Neural cell (in vitro differentiated cells): Measurements from ENCODE around the gene PLSCR4. TPM values are rescaled to one million over a fixed set of nuclear protein-coding genes. Genes with fewer than 3 reads are reported as not detected.

ENCODE experiments used
- H2AFZ ChIP-seq: fragments of 200-600, 300-800 bp; sonication (generic), shearing (Covaris generic); 2 replicates; pipeline ENCODE4 v1.6.0; 2014; ENCODE audit warnings: low read depth, mild to moderate bottlenecking, antibody characterized with exemption, low read length, moderate library complexity
- H3F3A ChIP-seq: fragments of 200-600 bp; shearing (Covaris generic); 2 replicates; pipeline ENCODE4 v1.6.1; 2016; ENCODE audit warnings: mild to moderate bottlenecking, moderate library complexity, mixed read lengths, antibody characterized with exemption, low read length; ENCODE audit not compliant: insufficient read depth, poor library complexity, severe bottlenecking
- H3K27ac ChIP-seq: fragments of 200-600, 300-800 bp; sonication (generic), shearing (Covaris generic); 2 replicates; pipeline ENCODE4 v1.5.1; 2014; ENCODE audit warnings: mild to moderate bottlenecking, low read length, moderate library complexity
- H3K27me3 ChIP-seq: fragments of 300-800, 200-600 bp; sonication (generic), shearing (Covaris generic); 2 replicates; pipeline ENCODE4 v1.6.0; 2014; ENCODE audit warnings: mild to moderate bottlenecking, low read depth, low read length, moderate library complexity; ENCODE audit not compliant: insufficient read depth
- H3K36me3 ChIP-seq: fragments of 300-800, 200-600 bp; sonication (generic), shearing (Covaris generic); 2 replicates; pipeline ENCODE4 v1.5.1; 2014; ENCODE audit warnings: mild to moderate bottlenecking, antibody characterized with exemption, low read length, moderate library complexity; ENCODE audit not compliant: insufficient read depth
- H3K4me2 ChIP-seq: fragments of 300-800, 200-600 bp; sonication (generic), shearing (Covaris generic); 2 replicates; pipeline ENCODE4 v1.6.0; 2014; ENCODE audit warnings: mild to moderate bottlenecking, low read length
- H3K4me3 ChIP-seq: fragments of 300-800, 200-600 bp; sonication (generic), shearing (Covaris generic); 2 replicates; pipeline ENCODE4 v1.5.1; 2014; ENCODE audit warnings: mild to moderate bottlenecking, low read length, moderate library complexity
- H3K79me2 ChIP-seq: fragments of 200-600 bp; shearing (Covaris generic); replicated peaks from 2 replicates; pipeline ENCODE4 v1.6.0; 2014; ENCODE audit warnings: mild to moderate bottlenecking, low read length, moderate library complexity; ENCODE audit not compliant: insufficient read depth
- H3K9ac ChIP-seq: fragments of 300-800, 200-600 bp; sonication (generic), shearing (Covaris generic); 2 replicates; pipeline ENCODE4 v1.6.1; 2016; ENCODE audit warnings: mild to moderate bottlenecking, low read length, mixed read lengths
- H3K9me2 ChIP-seq: fragments of 200-600 bp; shearing (Covaris generic); 2 replicates; pipeline ENCODE4 v1.6.1; 2016; ENCODE audit warnings: mild to moderate bottlenecking, low read length, mixed read lengths; ENCODE audit not compliant: insufficient read depth
- H3K9me3 ChIP-seq: fragments of 200-600, 300-800 bp; sonication (generic), shearing (Covaris generic); 2 replicates; pipeline ENCODE4 v1.6.1; 2016; ENCODE audit warnings: mild to moderate bottlenecking, mixed run types, low read length, moderate library complexity, mixed read lengths
- H4K20me1 ChIP-seq: fragments of 200-600 bp; shearing (Covaris generic); 2 replicates; pipeline ENCODE4 v1.6.1; 2016; ENCODE audit warnings: mild to moderate bottlenecking, mixed run types; ENCODE audit not compliant: insufficient read depth
- EP300 ChIP-seq: fragments of 450-650 bp; conservative IDR thresholded peaks from 2 replicates; pipeline ENCODE4 v1.6.1; 2014; ENCODE audit warnings: antibody characterized with exemption, mild to moderate bottlenecking, moderate library complexity; ENCODE audit not compliant: poor library complexity, severe bottlenecking
- EZH2 ChIP-seq: fragments of 200-600, 300-800 bp; shearing (Covaris generic), sonication (generic); IDR thresholded peaks from 2 replicates; pipeline ENCODE4 v1.6.1; 2014; ENCODE audit warnings: antibody characterized with exemption, low read length, borderline replicate concordance, mild to moderate bottlenecking; ENCODE audit not compliant: insufficient read depth, poor library complexity, severe bottlenecking
- MXI1 ChIP-seq: fragments of 450-650 bp; conservative IDR thresholded peaks from 2 replicates; pipeline ENCODE4 v1.6.1; 2014; ENCODE audit warnings: antibody characterized with exemption, mild to moderate bottlenecking; ENCODE audit not compliant: poor library complexity, severe bottlenecking
- POLR2AphosphoS5 ChIP-seq: IDR thresholded peaks from 2 replicates; pipeline ENCODE4 v1.6.1; 2012
- RAD21 ChIP-seq: fragments of 450-650 bp; conservative IDR thresholded peaks from 2 replicates; pipeline ENCODE4 v1.6.1; 2014; ENCODE audit warnings: antibody characterized with exemption, mild to moderate bottlenecking, moderate library complexity
- REST ChIP-seq: IDR thresholded peaks from 2 replicates; pipeline ENCODE4 v1.6.1; 2012; ENCODE audit warnings: borderline replicate concordance
- SMC3 ChIP-seq: fragments of 450-650 bp; conservative IDR thresholded peaks from 2 replicates; pipeline ENCODE4 v1.6.1; 2014; ENCODE audit warnings: antibody characterized with exemption, mild to moderate bottlenecking, moderate library complexity; ENCODE audit not compliant: poor library complexity
- TAF1 ChIP-seq: IDR thresholded peaks from 2 replicates; pipeline ENCODE4 v1.6.1; 2012; ENCODE audit warnings: low read depth
- polyA plus RNA-seq: library from polyadenylated mRNA; depleted of rRNA; stranded (reverse); fragments of >200 nt; gene quantifications from 2 replicates; pipeline ENCODE4 v1.2.3, GENCODE V29; 2014
- TF ChIP-seq, protein P1 (sequence below): fragments of 450-650 bp; IDR thresholded peaks from 2 replicates; pipeline ENCODE4 v1.5.1; 2014; ENCODE audit warnings: antibody characterized with exemption, mild to moderate bottlenecking, moderate library complexity; ENCODE audit not compliant: poor library complexity, severe bottlenecking

PLSCR4 gene
- polyA plus RNA-seq, 1 donor from 2014 or later: not detected

- no peaks in the 10 kb centered on the region for H3K9me2 ChIP-seq
- no peak overlapping the region for H2AFZ ChIP-seq
- peaks cover 6% of the 10 kb centered on the region for H3K27me3 ChIP-seq
- H3K4me2 ChIP-seq: no peak overlapping the region
- TF ChIP-seq EZH2: no peak
- TF ChIP-seq REST: no peak
- TF ChIP-seq POLR2AphosphoS5: no peak
- TF ChIP-seq SMC3: no peak
- TF ChIP-seq EP300: no peak
- no peak for TF ChIP-seq MXI1
- TF ChIP-seq RAD21: no peak
- no peak for TF ChIP-seq TAF1
- TF ChIP-seq, protein P1, sequence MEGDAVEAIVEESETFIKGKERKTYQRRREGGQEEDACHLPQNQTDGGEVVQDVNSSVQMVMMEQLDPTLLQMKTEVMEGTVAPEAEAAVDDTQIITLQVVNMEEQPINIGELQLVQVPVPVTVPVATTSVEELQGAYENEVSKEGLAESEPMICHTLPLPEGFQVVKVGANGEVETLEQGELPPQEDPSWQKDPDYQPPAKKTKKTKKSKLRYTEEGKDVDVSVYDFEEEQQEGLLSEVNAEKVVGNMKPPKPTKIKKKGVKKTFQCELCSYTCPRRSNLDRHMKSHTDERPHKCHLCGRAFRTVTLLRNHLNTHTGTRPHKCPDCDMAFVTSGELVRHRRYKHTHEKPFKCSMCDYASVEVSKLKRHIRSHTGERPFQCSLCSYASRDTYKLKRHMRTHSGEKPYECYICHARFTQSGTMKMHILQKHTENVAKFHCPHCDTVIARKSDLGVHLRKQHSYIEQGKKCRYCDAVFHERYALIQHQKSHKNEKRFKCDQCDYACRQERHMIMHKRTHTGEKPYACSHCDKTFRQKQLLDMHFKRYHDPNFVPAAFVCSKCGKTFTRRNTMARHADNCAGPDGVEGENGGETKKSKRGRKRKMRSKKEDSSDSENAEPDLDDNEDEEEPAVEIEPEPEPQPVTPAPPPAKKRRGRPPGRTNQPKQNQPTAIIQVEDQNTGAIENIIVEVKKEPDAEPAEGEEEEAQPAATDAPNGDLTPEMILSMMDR: no peak
- H4K20me1 ChIP-seq: no peaks in the 10 kb centered on the region
- no peak overlapping the region for H3K27ac ChIP-seq
- no peaks in the 10 kb centered on the region for H3K36me3 ChIP-seq
- H3K9me3 ChIP-seq: no peaks in the 10 kb centered on the region
- H3K79me2 ChIP-seq: no peaks in the 10 kb centered on the region
- H3F3A ChIP-seq: no peaks in the 10 kb centered on the region
- no peak overlapping the region for H3K4me3 ChIP-seq
- H3K9ac ChIP-seq: no peak overlapping the region
These were observed 88.3 kb downstream of the PLSCR4 start for GRCh38 chr3:146162561-146162960.

DNA sequence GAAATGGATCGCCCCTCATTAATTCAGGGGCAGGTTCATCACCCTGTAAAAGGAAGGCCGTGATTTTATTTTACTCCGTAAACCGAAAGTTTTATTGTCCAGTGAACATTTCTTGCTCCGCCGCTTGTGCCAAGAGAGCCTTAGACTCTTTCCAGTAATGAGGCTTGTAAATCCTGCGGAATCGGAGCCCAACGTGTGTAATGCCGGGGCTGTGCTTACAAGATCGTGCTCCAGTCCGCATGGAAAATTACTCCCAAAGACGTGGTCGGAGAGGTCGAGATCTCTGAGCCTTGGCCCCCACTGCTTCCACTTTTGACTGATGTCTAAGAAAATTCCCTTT, 89.3 kb downstream of the PLSCR4 start:
- Histone ChIP-seq H3K9ac (peak overlapping the region; percentile 62), H3K9me2 (no peaks in the 10 kb centered on the region), H3F3A (no peaks in the 10 kb centered on the region), H3K4me3 (peak overlapping the region; percentile 74), H3K27ac (no peak overlapping the region), H3K9me3 (no peaks in the 10 kb centered on the region), H3K4me2 (no peak overlapping the region), H3K27me3 (peaks cover 6% of the 10 kb centered on the region), H3K36me3 (no peaks in the 10 kb centered on the region), H3K79me2 (no peaks in the 10 kb centered on the region), H2AFZ (no peak overlapping the region), H4K20me1 (no peaks in the 10 kb centered on the region)
- no peak for TF ChIP-seq EP300
- no peak for TF ChIP-seq SMC3
- TF ChIP-seq EZH2: no peak
- no peak for TF ChIP-seq MXI1
- TF ChIP-seq TAF1: no peak
- no peak for TF ChIP-seq REST
- no peak for TF ChIP-seq RAD21
- no peak for TF ChIP-seq POLR2AphosphoS5
- TF ChIP-seq, protein P1: no peak
